GM12891 (cell line): ENCODE data around the gene GPR89B.
"Not testable (repeated sequence)": the region's sequence is repeated elsewhere in the genome, so short reads cannot be mapped to it uniquely, and the experiment has no call there.

ENCODE experiments used
- DNase-seq: peaks from one replicate; pipeline ENCODE4 v3.0.0; 2011; ENCODE audit warnings: low spot score; ENCODE audit not compliant: insufficient read length
- FAIRE-seq: peaks from 2 replicates; lab custom pipeline; 2011; peaks lifted over from hg19 to GRCh38; lab: Jason Lieb, UNC
- PAX5 ChIP-seq: IDR thresholded peaks from 2 replicates; pipeline ENCODE4 v1.6.1; 2011; ENCODE audit warnings: low read length, moderate library complexity, mild to moderate bottlenecking; ENCODE audit not compliant: insufficient read depth, severe bottlenecking
- POLR2A ChIP-seq: IDR thresholded peaks from 2 replicates; pipeline ENCODE4 v1.6.1; 2011; ENCODE audit warnings: low read depth, low read length, control low read depth
- POLR2AphosphoS5 ChIP-seq: IDR thresholded peaks from 2 replicates; pipeline ENCODE4 v1.6.1; 2011; ENCODE audit warnings: low read depth, low read length, control low read depth
- POU2F2 ChIP-seq: IDR thresholded peaks from 2 replicates; pipeline ENCODE4 v1.6.1; 2011; ENCODE audit warnings: low read depth, mild to moderate bottlenecking, control low read depth, low read length, moderate library complexity
- SPI1 ChIP-seq: IDR thresholded peaks from 2 replicates; pipeline ENCODE4 v1.6.1; 2011; ENCODE audit warnings: low read depth, low read length, control low read depth
- TAF1 ChIP-seq: IDR thresholded peaks from 2 replicates; pipeline ENCODE4 v1.6.1; 2011; ENCODE audit warnings: low read depth, low read length, control low read depth

Gene GPR89B

DNA sequence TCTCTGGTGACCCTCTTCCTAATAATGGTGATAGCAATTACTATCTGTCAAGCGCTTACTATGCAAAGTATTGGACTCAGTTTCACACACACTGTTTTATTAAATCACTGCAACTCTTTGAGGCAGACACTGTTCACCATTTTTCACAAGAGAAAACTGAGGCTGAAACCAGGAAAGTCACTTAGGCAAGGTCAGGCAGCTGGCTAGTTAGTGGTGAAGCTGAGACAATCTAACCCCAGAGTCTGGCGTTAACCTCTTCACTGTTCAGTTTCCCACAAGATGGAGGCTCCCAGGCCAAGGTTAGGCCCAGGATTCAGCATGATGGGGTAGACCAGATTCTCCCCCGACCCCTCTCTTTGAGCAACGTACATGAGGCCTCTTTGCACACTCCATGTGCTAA is 30.4 kb upstream of the GPR89B start:
- no peak for FAIRE-seq
- TF ChIP-seq TAF1, result no peak
- TF ChIP-seq POLR2AphosphoS5, result no peak
- no peak for TF ChIP-seq SPI1
- no peak for TF ChIP-seq PAX5
- no peak for TF ChIP-seq POU2F2
- no peak for TF ChIP-seq POLR2A
- no peak for DNase-seq

DNA sequence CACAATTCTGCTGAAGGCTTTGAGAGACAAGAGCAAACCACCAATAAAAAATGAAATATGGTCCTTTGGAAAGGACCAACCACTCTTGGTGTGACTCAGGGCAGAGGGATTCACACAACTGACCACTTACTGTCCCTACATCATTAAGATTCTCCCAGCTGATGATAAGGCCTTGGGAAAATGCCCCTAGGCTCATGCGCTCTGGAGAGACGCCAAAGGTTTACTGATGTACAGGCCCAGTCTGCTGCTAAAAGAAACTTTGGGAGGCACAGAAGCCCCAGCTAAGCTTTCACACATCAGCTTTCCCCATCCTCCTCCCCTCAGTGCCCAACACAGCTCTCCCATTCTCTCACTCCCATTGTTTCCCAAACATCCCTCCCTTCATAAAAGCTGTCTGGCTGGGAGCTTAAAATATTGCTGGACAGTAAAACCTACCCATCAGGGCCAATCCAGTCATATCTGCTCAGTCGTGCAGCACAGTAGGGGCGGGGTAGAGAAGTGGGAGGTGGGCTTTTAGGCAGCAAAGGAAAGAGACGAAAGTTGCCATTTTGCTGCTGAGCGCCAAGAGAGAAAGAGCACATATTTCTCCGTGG is 25.9 kb upstream of the GPR89B start, which contains the start of gene GJA8:
TSS of gene GJA8 (plus strand) at position 543 of the 593 bp plus-strand sequence. CDS start 5,161 bp downstream, outside the sequence.
- TF ChIP-seq TAF1 (no peak), SPI1 (no peak), POU2F2 (no peak), POLR2AphosphoS5 (no peak), POLR2A (no peak), PAX5 (no peak)
- FAIRE-seq (no peak), DNase-seq (no peak)

DNA sequence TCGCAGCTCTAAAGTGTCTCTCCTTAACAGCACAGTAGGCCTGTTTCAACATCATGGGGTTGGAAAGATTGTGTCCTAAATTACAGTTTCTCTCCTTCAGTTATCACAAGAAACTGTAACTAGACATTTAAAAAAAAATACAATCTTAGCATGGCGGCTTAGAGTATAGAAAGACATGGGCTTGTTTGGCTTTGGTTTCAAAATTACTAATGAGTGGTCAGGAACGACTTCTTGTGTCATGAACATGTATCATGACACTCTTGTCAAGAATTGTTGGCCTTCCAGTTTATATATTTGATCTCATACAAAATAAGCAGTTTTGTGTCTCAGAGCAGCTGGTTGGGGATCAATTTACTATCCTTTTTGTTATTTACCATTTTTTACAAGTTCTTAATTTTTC is 23.5 kb upstream of the GPR89B start:
- FAIRE-seq (no peak), DNase-seq (no peak)
- TF ChIP-seq SPI1, result no peak

DNA sequence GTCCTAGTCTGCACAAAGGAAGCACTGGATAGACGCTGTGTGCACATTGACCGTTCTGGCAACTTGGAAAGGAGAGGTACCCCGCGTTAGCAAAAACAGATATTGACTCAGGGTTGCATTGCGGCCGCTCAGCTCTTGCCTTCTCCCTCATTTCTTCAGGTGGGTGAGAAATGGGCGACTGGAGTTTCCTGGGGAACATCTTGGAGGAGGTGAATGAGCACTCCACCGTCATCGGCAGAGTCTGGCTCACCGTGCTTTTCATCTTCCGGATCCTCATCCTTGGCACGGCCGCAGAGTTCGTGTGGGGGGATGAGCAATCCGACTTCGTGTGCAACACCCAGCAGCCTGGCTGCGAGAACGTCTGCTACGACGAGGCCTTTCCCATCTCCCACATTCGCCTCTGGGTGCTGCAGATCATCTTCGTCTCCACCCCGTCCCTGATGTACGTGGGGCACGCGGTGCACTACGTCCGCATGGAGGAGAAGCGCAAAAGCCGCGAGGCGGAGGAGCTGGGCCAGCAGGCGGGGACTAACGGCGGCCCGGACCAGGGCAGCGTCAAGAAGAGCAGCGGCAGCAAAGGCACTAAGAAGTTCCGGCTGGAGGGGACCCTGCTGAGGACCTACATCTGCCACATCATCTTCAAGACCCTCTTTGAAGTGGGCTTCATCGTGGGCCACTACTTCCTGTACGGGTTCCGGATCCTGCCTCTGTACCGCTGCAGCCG is 20.3 kb upstream of the GPR89B start:
- TF ChIP-seq SPI1 (no peak), POLR2AphosphoS5 (no peak), TAF1 (no peak), POLR2A (no peak), POU2F2 (no peak), PAX5 (no peak)
- DNase-seq, result no peak
- FAIRE-seq, result no peak

DNA sequence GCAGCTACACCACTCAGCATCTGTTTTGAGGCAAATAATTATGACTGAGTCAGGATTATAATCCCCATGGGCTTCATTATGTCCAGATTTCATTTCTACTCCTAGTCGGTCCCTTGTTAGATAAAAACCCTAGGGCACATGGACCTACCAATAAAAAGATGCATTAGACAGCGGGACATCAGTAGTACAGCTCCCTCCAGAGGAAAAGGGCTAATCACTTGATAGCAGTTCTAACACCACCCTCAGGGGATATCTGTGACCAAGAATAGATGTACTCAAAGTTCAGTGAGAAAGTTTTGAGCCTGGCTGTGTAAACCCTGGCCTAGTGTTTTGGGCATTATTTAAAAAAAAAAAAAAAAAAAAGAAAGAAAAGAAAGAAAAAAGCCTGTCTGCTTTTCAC is 15.7 kb upstream of the GPR89B start:
- TF ChIP-seq POLR2AphosphoS5, result no peak
- no peak for TF ChIP-seq TAF1
- no peak for TF ChIP-seq PAX5
- FAIRE-seq, result no peak

DNA sequence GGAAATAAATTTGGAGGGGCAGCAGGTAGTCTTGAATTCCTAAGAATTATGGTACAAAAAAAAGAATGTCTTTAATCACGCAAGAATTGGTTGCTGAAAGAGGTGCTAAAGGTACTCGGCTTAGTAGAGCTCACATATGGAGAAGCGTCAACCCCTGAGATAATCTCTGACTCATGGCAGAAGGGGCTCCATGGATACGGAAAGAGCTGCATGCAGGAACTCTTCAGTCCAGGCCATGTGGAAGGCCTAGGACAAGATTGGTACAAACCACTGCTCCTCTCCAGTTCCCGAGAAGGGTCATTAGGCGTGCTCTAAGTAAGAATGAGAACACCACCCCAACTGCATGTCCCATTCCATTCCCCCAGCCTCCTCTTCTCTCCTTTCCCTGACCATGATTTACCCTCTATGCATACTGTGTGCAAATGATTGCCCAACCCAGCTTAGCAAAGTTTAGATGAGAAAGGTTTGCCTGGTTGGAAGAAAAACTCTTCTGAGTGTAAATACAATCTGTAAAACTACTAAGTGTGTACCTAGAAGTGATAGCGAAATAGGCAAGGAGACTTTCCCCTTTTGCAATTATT is 14.8 kb upstream of the GPR89B start:
- no peak for DNase-seq
- FAIRE-seq, result no peak
- TF ChIP-seq POLR2A (no peak), SPI1 (no peak)

More for the DNA sequence above, 15.7 kb upstream of the GPR89B start:
- no peak for DNase-seq

DNA sequence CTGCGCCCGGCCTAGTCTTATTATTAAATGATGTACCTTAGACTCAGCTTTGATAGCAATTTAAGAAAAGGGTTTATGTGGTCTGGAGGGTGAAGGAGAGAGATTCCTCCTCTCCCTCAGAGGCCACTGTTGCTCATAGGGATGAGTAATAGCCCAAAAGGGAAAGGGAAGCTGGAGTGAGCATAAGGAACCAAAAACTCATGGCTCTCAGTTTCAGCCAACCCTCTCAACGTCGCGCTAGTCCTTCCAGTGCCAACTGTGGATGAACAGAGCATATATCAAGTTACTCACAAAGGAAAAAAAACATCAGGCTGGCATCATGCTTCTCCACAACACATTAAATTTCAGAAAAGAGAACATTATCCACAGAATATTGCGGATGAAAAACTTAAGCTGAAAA is 8.3 kb upstream of the GPR89B start:
- TF ChIP-seq SPI1 (no peak), POU2F2 (no peak), POLR2AphosphoS5 (no peak), POLR2A (no peak), PAX5 (no peak), TAF1 (no peak)
- DNase-seq (no peak), FAIRE-seq (no peak)

DNA sequence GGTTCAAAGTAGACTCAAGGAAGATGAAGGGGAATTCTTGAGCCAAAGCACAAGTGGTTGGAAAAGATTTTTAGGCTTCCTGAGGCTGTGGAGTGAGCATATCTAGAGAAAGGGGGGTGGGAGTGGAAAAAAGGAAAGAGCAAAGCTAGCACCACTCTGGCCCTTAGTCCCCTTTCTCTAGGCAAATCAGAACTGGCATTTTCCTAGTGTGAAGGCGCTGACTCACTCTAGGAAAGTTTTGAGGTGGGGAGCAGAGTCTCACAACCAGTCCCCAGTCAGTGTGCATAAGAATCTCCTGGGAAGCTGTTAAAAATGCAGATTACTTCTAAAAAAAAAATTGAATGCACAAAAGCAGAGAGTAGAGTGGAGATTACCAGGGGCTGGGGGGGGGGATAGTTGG is 3.4 kb upstream of the GPR89B start:
- TF ChIP-seq POLR2AphosphoS5, result no peak
- no peak for TF ChIP-seq SPI1
- no peak for TF ChIP-seq PAX5
- no peak for TF ChIP-seq POU2F2
- no peak for TF ChIP-seq POLR2A
- TF ChIP-seq TAF1, result no peak
- DNase-seq, result no peak

DNA sequence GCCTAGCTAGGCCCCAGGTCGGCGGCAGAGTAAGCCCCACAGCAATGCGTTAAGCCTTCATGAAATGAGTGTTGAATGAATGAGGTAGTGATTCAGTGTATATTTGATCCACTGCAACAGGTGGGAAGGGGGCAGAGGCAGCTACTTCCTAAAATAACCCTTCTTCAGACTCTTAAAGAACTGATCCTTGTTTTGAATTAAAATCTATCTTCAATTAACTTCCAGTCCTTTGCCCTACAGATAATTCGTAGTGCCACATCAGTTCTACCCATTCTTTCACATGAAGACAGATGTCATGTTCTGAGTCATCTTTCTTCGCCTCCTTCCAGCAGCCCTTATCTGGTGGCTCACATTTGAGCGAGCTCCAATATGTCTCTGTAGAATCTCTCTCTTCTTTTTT is 1.0 kb upstream of the GPR89B start:
- peak; percentile 43 for FAIRE-seq

More for the DNA sequence above, 3.4 kb upstream of the GPR89B start:
- FAIRE-seq, result no peak

DNA sequence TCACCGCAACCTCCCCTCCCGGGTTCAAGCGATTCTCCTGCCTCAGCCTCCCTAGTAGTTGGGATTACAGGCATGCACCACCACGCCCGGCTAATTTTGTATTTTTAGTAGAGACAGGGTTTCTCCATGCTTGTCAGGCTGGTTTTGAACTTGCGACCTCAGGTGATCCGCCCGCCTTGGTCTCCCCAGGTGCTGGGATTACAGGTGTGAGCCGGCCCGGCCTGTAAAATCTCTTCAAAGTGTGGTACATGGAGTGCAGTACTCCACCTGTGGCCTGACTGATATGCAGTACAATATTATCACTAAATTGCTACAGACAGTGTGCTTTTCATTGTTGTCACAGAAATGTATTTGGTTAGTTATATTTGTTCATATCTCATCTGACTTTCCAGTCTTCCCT is 531 bp upstream of the GPR89B start:
- not testable (repeated sequence) for DNase-seq, FAIRE-seq

More for the DNA sequence above, 1.0 kb upstream of the GPR89B start:
- not testable (repeated sequence) for DNase-seq

DNA sequence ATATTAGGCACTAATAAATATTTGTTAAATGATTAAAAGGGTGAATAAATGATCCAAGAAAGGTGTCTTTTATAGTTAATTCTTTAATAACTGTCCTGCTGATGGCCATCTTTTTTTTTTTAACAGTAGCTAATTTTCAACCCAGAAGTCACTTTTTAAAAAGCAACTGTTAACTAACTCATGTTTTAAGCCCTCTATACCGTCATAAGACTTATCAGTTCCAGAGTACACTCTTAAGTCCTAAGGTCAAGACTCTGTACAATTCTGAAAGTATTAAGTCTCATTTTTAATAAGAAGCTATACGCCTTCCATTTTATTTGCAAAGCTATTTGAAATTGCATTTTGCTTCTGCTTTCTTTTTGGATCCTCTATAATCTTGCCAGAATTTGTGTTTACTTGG is 2.9 kb downstream of the GPR89B start:
- not testable (repeated sequence) for FAIRE-seq, DNase-seq

DNA sequence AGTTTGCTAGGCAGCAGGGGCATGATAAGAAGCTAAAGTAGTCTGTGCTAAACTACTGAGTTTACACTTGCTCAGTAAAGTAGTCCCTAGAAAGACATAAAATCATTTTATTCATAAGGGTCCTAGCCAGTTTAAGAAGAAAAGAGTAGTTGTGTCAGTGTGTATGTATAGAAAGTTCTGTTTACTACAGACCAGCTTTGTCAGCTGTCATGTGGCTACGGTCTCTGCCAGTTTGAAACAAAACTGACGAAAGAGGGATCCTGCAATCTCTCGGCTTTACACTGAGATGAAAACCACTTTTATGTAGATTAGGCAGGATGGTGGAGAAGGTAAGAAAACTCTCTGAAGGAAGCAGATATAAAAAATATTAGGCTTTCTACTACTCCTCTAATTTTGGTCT is 7.1 kb downstream of the GPR89B start:
- DNase-seq, FAIRE-seq: not testable (repeated sequence)

DNA sequence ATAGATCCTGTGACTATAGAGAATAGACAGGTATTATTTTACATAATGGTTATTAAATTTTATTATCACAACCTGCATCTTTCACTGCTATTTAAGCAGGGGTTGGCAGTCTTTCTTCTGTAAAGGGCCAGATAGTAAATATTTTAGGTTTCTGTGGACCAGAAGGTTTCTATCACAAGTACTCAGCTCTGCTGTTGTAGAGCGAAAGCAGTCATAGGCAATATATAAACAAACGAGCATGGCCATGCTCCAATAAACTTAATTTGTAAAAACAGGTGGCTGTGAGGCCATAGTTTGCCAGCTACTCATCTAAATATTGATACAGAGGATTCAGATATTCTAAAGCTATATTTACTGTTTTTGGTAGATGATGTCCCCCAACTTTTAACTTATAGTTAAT is 12.2 kb downstream of the GPR89B start:
- FAIRE-seq, DNase-seq: not testable (repeated sequence)

DNA sequence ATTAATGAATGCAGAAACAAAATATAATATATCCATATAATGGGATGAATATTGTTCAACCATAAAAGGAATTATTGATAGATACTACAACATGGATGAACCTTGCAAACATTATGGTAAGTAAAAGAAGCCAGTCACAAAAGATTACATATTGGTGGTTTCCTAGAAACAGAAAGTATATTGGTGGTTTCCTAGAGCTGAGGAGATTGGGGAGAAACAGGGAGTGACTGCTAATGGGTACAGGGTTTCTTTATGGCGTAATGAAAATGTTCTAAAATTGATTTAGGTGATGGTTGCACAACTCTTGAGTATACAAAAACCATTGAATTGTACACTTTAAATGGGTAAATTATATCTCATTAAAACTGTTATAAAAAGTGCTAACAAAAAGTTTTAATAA is 14.3 kb downstream of the GPR89B start:
- peak; percentile 55 for FAIRE-seq

DNA sequence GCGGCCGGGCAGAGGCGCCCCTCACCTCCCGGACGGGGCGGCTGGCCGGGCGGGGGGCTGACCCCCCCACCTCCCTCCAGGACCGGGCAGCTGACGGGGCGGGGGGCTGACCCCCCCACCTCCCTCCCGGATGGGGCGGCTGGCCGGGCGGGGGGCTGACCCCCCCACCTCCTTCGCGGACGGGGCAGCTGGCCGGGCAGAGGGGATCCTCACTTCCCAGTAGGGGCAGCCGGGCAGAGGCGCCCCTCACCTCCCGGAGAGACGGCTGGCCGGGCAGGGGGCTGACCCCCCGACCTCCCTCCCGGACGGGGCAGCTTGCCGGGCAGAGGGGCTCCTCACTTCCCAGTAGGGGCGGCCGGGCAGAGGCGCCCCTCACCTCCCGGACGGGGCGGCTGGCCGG is 21.3 kb downstream of the GPR89B start:
- FAIRE-seq, DNase-seq: not testable (repeated sequence)

More for the DNA sequence above, 14.3 kb downstream of the GPR89B start:
- not testable (repeated sequence) for DNase-seq

DNA sequence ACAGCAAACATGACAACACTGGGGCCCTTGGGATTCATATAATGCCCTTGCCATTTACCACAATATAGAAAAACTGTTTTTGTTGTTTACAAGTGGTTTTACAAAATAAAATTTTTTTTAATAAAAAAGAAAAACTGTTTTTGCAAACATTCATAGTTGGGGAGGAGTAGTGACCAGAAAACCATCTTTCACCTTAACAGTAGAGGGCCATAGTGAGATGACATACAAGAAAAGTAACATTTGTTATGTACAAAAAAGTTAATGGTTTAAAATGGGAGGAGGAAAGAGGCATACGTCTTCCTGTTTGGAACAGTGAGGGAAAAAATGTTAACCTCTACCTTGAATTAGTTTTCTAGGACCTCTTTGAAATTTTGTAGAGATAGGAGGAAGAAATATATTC is 30.7 kb downstream of the GPR89B start:
- not testable (repeated sequence) for FAIRE-seq, DNase-seq
